HS-27A (cell line): ENCODE data around the gene TMOD1.
"Not testable (repeated sequence)": the region's sequence is repeated elsewhere in the genome, so short reads cannot be mapped to it uniquely, and the experiment has no call there.

Experiments used
- DNase-seq: peaks from one replicate; pipeline ENCODE4 v3.0.0-alpha.2; 2012; ENCODE audit warnings: low read depth, missing footprints

TMOD1 gene

DNA sequence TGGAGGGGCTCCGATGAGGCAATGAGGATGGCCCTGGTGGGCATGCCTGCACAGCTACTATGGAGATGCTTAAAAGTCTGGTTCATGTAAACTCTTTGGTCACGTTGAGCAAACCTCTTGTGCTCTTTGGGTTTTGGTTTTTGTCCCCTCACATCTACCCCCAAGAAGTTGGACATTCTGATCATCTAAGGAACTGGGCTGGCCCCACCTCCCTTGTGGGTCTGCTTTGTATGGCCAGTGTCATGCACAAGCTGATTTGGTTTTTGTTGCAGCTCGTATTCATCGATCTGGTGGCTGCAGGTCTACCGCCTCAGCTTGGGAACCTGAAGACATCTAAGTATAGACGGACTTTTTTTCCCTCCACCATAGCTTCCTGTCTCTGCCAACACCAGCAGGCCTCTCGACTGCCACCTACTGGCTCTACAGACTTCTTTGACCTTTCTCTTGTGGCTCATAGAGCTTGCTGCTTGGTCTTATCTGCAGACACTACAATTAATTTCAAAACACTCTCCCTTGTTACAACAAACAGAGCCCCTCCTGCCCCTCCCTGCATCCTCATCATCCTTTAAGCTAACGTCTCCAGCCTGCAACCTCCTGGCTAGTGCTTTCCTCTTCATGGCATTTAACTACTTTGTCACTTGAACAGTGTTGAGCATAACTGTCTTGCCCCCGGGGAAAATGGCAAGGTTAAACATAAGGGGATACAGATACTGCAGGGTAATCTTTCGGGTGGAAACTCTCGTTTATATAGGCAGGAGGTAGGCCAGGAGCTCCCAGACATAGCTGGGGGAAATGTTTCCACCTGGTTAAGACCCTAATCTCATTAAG lies 97.2 kb downstream of the TMOD1 start:
- peak; percentile 47 for DNase-seq

- DNase-seq, result no peak
Measured at GRCh38 chr9:97599314-97599846, 97.9 kb downstream of the TMOD1 start.

DNA sequence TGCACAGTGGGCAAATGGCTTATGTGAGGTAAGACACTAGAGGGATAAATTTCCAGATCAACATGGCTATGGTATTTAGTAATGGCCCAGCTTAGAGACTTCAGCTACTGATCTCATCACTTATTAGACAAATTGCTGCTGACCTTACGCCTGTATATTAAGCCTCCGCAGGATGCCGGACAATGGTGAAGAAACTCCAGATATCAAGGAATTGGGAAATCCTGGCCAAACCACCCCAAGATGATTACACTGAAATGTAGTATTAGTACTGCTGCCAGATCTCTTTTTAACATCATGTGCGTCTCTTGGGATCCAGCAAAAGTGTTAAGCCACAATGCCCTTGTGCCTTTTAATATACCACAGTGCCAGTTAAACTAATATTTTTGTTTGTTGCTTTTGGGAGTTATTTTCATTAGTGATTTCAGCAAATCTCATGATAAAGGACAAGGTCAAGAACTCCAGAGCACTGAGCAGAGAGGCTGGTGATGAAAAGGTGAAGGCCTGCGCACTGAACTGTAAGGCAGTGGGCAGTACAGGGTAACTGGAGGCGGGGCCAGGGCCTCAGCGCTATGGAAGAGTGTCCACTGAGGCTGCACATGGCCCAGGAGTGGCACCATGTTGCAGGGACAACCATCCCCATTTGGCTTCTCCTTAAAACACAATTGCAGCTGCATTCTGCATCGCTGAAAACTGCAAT lies 99.2 kb downstream of the TMOD1 start:
- DNase-seq, result no peak

DNA sequence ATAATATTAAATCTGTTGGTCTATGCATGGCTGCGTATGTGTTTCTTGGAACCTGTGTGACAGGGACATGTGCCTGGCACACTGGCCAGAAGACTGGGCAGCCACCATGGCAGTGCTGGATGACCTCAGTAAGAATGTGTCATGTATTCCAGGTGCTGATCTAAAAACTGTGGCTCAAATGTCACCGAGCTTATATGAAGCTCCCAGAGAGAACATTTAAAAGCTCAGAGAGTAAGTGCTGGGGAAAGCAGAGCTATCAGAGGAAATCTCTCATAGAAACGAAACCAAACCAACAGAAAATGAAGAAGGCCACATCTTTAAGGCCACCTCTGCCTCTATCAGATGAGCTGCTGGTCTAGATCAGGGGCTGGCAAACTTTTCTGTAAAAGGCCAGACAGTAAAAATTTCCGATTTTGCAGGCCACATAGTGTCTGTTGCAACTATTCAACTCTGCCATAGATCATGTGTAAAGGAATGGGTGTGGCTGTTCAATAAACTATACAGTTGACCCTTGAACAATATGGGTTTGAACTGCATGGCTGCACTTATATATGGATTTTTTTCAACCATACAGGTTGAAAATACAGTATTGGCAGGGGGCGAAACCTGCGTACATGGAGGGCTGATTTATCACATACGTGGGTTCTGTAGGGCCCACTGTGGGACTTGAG lies 99.9 kb downstream of the TMOD1 start:
- no peak for DNase-seq

DNA sequence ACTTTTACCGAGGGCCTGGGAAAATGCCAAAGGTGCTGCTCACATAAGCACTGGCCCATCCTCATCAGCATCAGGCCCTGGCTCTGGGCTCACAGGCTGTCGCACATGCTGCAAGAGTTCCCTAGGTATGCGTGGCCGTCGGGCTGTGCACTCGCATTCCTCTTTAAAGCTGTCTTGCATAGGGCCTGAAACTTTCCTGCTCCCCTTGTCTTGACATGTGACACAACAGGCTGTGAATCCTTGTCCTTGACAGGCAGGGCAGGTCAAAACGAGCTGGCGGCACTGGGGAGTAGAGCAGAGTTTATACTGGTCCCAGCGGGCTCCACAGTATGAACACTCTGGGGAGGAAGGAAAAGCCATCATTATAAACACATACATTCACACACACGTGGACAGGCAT lies 101.0 kb downstream of the TMOD1 start:
- no peak for DNase-seq

DNA sequence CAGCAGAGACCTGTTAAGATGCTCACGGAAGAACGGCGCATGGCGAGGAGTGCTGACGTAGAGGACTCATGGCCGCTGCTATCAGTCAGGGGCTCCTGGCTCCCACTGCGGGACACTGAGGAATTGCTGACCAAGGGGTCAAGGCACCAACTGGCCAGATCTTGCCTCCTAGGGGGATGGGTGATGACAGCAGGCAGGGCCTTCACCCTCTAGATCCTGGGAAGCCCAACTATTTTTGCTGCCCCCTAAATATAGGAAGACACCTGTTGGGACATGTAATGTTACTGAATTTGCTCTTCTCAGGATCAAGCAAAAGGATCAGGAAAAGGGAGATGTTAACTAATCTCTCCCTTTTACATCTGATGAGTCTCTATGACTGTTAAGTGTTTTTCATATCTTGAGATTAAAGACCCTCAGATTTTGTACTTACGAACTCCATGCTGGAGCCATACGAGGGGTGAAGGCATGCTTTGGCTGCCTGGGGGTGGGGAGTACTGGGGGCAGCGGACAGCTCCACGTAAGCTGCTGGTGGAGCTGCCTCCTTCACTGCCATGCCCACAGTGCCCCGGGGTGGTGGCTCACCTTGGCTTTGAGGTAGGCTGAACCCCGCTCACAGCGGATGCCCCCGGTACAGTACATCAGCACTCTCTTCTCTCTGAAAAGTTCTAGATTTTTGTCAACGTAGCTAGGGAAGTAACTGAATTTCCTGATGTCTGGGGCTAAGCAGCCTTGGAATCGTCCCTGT lies 103.6 kb downstream of the TMOD1 start:
- no peak for DNase-seq

DNA sequence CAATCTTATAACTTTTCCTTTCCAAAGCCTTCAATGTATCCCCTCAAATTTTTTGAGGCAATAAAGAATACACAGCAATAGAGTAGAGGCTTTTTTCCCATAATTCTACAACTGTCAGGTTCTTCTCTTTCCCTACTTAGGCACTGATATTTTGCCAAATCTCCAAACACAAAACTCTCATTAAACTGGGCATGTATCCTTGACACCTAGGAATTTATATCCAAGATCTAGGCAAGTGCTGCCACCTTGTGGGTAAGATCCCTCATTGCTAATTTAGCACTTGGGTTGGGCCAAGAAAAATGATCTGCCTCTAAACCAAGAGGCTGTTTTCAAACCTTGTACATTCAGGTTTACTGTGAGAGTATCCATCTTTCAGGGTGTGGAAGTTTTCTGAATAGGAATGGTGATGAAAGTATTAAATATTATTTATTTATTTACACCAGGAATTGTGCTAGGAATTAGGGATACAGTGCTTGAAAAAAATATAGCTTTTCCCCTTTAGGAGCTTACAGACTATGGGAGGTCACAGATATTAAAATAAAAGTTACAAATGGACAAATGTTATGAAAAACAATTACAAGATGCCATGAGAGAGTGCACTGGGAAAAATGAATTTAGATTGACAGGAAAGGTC lies 114.1 kb downstream of the TMOD1 start:
- no peak for DNase-seq

GRCh38 chr9:97617939-97618416 lies 116.5 kb downstream of the TMOD1 start:
- no peak for DNase-seq

- not testable (repeated sequence) for DNase-seq
Measured at GRCh38 chr9:97620063-97620462, 118.6 kb downstream of the TMOD1 start.

GRCh38 chr9:97622483-97622882 lies 121.0 kb downstream of the TMOD1 start:
- DNase-seq, result not testable (repeated sequence)

DNA sequence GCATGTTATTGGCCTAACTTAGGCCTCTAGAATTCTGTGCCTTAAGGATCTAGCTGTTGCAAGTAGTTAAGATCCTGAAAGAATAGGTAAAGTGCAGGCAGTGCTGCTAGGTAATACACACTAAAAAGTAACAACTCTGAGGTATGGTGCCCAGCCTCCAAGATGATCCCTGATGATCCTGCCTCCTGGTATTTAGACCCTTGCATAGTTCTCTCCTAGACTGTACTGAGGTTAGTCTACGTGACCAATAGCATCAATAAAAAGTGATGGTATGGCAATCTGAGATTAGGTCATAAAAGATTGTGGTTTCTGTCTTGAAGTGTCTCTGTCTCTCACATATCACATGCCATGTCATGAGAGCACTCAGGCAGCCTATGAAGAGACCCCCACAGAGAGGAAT lies 122.5 kb downstream of the TMOD1 start:
- no peak for DNase-seq

DNA sequence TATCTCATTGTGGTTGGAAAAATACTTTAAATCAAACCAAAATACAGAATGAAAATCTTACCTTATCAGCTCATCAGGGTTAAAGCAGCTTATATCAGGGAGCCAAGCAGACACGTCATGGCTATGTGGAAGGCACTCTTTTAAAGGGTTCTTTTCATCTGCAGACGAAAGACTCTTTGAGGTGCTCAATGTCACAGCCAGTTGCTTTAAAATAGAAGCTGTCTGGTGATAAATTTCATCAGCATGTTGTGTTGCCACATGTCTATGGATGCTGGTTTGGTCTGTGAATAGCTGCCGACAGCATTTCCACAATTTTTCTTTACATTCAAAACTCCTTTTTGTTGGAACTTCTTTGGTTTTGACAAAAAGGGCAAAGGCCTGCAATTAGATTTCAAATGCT lies 124.2 kb downstream of the TMOD1 start:
- no peak for DNase-seq

DNA sequence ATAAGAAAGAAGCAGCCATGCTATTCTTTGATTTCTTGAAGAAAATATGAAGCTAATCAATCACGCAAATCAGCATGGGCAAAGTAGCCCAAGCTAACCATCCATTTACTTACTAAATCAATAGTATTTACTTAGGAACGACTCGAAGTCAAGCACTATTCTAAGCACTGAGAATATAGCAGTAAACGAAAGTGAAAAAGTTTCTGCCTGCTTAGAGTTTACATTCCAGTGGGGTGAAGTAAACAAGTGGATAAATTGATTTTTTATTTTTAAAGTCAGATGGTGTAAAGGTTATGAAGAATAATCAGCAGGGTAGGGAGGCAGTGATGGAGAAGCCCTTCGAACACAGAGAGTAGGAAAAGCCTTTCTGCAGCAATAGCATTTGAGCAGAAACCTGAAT lies 126.2 kb downstream of the TMOD1 start:
- DNase-seq, result no peak

GRCh38 chr9:97628668-97629067 lies 127.2 kb downstream of the TMOD1 start:
- no peak for DNase-seq

DNA sequence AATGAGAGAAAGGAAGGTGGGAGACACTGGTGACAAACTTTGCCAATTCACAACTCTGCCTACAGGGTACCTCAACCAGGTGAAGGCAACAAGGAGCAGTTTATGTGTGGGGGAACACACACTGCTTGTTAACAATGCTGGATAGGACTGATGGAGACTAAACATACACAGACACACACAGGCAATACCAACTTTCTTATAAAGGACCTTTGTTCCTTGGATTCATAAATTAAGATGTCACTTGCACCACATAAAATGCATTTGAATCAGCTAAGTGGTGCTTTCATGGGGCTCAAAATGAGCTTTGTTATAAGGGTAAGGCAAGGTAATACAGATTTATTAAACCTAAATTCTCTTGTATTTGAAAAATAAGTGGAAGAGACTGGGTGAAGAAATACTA lies 127.7 kb downstream of the TMOD1 start:
- no peak for DNase-seq

GRCh38 chr9:97630591-97630990 lies 129.1 kb downstream of the TMOD1 start:
- no peak for DNase-seq

DNA sequence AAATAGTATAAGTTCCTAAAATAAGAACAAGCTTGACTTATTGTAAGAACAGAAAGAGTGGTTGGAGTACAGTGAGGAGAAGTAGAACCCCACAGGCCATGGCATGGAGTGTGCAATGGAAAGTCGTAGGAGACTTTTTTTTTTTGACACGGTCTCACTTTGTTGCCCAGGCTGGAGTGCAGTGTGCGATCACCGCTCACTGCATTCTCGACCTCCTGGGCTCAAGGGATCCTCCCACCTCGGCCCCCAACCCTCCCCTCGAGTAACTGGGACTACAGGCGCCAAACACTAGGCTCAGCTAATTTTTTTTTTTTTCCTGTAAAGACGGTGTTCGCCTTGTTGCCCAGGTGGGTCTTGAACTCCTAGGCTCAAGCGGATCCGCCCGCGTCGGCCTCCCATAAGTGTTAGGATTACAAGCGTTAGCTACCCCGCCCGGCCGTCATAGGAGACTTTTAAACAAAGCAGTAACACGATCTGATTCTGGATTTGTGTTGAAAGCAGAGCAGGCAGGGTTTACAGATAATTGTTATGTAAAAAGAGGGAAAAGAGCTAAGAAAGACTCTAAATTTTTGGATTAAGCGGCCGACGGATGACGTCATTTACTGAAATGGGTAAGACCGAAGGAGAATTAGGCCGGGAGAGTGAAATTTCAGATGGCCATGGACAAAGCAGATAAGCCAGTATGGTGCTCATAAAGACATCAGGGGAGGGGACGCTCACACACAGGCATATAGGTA lies 130.9 kb downstream of the TMOD1 start:
- peak; percentile 76 for DNase-seq

DNA sequence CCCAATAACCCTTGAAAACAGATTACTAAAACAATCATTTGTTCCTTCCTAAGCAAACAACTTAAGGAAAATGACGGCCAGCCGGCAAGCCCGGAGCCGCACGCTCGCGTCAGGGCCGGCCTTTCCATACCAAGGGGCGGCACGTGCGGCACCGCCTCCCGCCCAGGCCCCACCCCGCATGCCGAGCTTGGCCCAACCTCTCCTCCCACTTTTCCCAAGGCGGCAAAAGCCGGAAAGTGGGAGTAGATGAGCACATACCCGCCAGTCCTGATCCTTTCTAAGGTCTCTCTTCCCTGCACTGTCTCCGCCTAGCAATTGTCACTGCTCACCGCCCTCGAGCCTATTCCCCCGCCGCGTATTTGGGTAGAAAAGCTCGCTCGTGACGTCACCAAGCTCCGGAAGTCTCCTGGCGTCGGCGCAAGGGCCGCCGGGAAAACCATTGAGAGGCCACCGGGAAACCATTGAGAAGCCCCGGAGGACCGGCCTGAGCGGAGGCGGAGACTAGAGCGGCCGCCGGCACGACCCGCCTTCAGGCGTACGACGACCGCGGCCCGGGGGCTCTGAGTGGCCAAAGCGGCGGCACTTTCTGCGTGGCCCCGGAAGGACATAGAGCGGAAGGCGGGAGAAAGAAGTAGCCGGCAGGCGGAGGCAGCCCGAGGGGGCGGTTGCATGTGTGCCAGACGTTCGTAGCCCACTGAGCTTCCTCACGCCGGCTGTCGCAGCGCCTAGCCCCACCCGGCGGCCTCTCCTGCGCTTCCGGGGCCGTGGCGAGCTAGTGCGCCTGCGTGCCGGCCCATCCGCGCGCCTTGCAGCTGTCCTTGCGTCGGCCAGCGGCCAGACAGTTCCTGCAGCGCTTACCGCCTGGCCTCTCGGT lies 131.8 kb downstream of the TMOD1 start, which contains the start of the genes NCBP1 and TSTD2:
NCBP1 (plus strand) TSS at position 837 of the 874 bp plus-strand sequence. CDS start 61 bp downstream, outside the sequence.
TSTD2 (minus strand) TSS at position 384 of the 874 bp plus-strand sequence. CDS start 5,806 bp downstream, outside the sequence.
- DNase-seq, result peak; percentile 94

DNA sequence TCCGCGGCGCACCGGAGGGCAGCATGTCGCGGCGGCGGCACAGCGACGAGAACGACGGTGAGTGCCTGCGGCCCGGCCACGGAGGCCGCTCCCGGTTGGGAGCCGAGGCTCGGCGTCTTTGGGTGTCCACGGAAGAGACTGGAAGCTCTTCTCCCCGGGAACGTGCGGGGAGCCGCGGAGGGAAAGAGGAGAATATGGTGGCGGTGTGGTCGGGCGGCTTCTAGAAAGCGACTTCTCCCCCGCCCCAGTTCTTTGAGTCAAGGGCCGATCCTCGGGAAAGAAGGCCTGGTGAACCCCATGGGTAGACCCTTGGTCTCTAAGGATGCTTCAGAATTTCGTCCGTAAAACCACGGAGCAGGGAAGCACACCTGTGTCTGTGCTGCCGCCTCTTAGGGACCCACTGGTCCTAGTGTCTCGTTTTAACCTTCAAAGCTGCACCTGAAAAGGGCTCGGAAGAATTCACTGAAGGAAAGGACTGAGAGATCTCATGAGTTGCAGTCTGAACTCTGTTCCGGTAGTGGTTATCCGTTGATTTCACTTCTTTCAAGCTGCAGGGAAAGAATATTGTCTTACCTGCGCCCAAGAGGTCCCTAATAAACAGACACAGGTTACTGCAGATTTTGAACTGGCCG lies 132.5 kb downstream of the TMOD1 start:
- DNase-seq, result no peak
